Muscle of back (tissue), 11 donors: ENCODE measurements around the gene PRDM10. TPM values are rescaled to one million over a fixed set of nuclear protein-coding genes. Genes with fewer than 3 reads are reported as not detected.
A peak's percentile ranks its signal among the peaks of the same experiment; 100 is the strongest.

ENCODE experiments used
- DNase-seq, 3 donors: peaks; one replicate each; pipeline versions ENCODE4 v3.0.0 to v3.0.0-alpha.2; 2013
- polyA plus RNA-seq, 10 donors: library from polyadenylated mRNA; unstranded; fragments of 120-200 nt; gene quantifications; one replicate each; pipeline ENCODE4 v1.2.1, GENCODE V29; 2013; ENCODE audit not compliant: insufficient read length in 10 of 10

The PRDM10 gene
- polyA plus RNA-seq, 10 donors: 4.1 to 7.8 (median 6.3) TPM

GRCh38 chr11:129948926-129949466 is 53.6 kb downstream of the PRDM10 start:
- no peak for DNase-seq

GRCh38 chr11:129947474-129947873 is 55.2 kb downstream of the PRDM10 start:
- no peak for DNase-seq

- no peak for DNase-seq
These were observed 55.7 kb downstream of the PRDM10 start for GRCh38 chr11:129946965-129947364.

- no peak for DNase-seq
These were observed 56.4 kb downstream of the PRDM10 start for GRCh38 chr11:129946256-129946655.

DNA sequence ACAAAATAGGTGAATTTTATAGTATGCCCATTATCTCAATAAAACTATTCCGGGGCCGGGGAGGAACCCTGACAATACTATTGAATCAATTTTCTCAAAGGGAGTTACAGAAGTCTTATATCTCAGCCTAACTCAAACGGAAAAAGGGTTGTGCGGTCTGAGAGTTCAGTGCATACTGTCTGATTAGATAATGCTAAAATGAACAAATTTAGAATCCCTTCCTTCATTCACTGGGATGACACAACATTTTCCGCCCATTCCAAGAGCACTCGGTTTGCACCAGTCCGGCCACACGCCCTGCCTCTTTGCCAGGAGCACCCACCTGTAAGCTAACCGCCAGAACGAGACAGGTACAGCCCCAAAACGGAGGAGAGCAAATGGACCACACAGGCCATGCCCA is 57.3 kb downstream of the PRDM10 start:
- no peak for DNase-seq

DNA sequence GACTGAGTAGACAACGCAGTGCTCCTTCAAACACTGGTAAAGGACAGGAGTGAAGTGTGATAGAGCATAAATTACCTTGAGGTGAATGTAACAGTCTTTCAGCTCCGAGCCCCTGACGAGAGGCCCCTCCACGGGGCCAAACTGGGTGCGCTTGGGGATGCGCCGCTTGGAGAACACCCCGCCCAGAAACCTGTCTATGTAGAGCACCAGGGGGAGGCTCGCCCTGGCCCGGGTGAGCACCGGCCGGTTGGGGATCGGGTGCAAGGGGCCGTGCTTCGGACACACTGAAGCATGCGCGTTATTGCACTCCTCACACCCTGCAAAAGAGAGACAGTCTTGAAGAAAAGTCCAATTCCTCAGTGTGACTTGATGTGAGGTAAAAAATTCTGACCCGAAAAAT is 57.9 kb downstream of the PRDM10 start:
- DNase-seq: no peak

DNA sequence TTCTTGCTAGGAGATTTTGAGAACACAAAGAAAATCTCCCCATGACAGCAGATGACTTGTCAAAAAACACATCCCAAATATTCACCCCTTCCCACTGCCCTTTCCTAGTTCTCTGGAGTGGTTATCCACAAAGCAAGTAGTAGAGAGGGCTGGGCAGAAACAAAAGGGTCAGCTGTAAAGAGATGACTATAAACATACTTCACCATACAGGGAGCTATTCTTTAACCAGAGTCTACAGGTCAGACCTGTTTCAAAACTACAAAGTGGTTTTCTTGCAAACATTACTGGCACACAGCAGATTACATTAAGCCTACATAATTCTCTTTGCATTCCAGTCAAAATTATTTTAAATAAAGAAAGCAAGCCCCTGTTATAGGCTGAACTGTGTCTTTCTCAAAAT is 59.6 kb downstream of the PRDM10 start:
- no peak for DNase-seq

DNA sequence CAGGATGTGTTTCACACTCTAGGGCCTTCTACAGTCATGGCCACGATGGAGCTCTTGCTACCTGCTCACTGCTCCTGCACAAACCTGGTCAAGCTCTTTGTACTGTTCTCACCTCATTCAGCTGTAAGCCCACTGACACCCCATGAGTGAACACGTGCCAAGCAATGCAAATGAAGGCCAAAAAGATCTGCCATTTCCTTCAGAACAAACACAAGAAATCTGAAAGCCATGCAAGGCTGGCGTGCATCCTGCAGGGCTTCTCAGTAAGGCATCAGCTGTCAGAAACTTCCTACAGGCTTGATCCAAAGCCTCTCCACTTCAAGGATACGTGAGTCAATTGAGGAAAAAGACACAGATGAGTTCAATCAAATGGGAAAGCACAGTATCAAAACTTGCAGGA is 63.1 kb downstream of the PRDM10 start:
- no peak for DNase-seq

DNA sequence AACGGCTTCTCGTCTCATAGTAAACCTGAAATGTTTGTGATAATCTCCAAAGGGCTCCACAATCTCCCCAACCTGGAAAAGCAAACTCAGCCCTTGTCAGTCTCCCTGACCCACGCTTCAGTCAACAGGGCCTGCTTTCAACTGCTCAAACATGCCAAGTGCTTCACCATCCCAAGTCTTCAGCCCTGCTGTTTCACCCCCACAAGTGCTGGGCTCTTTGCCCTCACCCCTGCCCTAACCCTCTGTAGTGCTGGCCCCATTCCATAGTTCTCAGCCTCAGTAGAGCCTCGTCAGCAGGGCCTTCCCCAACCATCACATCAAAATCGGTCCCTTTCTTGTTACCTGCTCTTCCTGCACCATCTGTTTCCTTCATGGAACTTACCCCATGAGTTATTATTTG is 63.9 kb downstream of the PRDM10 start:
- DNase-seq: no peak

GRCh38 chr11:129937592-129938238 is 64.9 kb downstream of the PRDM10 start:
- DNase-seq: peak in 2 of 3 donors; percentile 27 to 45

- DNase-seq: no peak
These were observed 66.9 kb downstream of the PRDM10 start for GRCh38 chr11:129935723-129936122.

DNA sequence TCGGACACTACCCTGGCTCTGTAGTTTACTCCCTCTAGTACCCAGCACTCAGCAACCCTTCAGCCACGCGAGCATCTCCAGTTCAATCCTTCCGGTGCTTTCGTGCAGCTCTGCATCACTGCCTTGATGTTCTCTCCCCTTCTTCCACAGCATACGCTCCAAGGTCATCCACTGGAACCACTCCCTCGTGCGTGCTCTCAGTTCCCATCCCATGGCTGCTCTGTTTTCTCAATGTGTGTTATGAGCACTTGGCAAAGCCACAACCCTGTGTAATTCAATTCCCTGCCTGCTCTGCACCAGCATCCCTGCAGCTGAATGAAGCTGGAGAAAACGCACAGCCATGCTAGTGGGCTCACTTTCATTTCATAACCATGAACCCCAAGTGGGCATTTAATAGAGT is 68.7 kb downstream of the PRDM10 start:
- peak in 2 of 3 donors; percentile 48 to 61 for DNase-seq

DNA sequence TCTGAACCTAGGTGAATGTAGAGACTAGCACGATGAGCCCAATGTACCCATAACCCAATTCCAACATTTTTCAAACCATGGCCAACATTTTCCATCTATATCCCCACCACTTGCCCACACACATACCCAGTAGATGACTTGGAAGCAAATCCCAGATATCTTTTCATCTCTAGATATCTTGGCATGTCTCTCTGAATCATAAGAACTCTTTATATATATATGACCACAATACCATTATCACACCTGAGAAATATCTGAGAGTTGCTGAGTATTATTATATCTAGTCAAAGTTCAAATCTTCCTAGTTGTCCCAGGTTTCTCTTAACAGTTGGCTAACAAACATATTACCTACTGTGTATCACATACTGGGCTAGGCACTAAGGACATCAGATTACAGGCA is 69.4 kb downstream of the PRDM10 start:
- DNase-seq: no peak

DNA sequence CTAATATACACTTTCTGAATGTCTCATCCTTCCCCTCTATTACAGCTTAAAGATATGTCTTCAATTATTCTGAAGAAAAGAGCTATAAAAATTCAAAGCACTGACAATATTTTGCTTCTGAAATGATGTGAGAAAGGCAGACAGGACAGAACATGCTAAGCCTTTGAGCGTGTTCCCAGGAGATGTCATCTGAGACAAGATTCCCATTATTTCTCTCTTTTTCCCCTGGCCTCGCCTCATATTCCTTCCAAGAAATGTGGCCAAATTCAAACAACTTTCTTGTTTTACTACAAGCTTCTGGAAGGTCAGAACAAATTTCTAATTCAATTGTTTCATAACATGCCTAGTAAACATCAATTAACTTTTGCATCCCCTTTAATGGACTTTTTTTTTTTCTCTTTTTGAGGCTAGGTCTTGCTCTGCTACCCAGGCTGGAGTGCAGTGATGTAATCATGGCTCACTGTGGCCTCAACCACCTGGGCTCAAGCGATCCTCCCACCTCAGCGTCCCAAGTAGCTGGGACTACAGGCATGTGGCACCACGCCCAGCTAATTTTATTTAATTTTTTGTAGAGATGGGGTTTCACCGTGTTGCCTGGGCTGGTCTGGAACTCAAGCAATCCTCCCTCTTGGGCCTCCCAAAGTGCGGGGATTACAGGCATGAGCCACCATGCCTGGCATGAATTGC is 70.1 kb downstream of the PRDM10 start:
- DNase-seq: peak in 2 of 3 donors; percentile 34 to 66

DNA sequence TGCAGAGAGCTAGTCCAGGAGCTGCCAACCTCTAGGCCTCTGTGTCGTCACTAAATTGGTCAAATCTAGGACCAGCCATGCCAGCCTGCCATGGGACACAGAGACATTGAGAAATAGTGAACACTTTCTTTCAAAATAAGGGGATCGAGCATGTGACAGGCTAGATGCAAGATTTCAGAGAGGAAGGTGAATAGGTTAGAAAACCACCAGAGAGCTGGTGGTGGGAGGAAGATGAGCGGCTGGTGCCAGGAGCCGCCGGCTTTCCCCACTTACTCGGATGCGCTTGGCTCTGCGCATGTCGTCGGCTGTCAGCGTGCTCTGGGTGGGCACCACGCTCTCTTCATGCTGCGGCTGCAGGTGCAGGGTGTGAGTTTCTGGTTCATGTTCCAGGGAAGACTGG is 71.9 kb downstream of the PRDM10 start:
- DNase-seq: no peak

GRCh38 chr11:129930296-129930695 is 72.3 kb downstream of the PRDM10 start:
- no peak for DNase-seq

GRCh38 chr11:129929721-129930120 is 72.9 kb downstream of the PRDM10 start:
- DNase-seq: no peak

- no peak for DNase-seq
These were observed 73.5 kb downstream of the PRDM10 start for GRCh38 chr11:129928923-129929692.

- no peak for DNase-seq
These were observed 80.0 kb downstream of the PRDM10 start for GRCh38 chr11:129922674-129923073.

DNA sequence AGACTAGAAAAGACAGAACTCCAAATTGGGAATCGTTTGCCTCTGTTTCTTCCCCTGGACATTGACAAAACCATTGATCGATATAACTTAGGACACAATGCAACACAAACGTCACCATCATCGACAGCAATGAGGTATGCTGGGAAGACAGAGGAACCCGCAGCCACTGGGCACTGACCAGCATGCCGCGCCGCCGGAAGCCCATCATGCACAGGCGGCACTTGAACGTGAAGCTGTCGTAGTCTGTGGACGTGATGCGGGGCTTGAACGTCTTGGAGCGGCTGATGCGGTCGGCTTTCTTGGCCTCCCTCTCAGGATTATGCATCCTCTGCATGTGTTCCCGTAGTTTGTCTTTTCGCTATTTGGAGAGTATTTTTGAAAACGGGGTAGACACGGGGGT is 84.3 kb downstream of the PRDM10 start:
- DNase-seq: no peak

- DNase-seq: no peak
These were observed 85.4 kb downstream of the PRDM10 start for GRCh38 chr11:129917231-129917630.

DNA sequence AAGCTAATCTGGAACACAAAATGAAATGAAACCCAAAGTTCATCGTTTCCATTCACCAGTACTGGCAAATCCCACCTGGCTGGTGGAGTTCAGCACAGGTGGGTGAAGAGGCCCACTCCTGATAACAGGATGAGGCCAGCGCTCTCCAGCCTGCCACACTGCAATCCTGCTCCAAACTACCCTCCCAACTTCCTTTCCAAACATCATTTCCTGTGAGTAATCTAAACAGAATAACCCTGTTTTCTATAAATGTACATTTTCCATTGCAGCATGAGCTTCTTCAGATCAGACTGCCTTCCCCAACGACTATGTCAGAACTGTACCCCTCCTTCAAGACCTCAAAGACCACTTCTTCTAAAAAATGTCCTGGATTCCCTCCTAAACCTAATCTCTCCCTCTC is 91.3 kb downstream of the PRDM10 start:
- DNase-seq: no peak

DNA sequence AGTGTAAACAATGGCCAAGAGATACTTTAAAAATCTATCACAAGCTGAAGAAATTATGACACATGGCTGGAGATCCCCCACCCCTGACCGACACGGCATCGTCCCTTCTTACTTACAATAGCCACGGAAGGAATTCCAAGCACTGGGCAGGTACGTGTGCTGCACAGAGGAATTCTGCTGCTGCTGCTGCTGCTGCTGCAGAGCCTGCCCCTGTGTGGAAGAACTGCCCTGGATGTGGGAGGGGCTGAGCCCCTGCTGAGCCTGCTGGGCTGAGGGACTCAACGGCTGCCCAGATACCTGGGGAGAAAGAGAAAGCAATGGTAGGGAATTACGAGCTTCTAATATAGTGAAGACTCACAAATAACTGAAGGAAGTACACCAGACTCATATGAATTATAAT is 92.3 kb downstream of the PRDM10 start:
- no peak for DNase-seq
